ENCODE measurements around the gene G6PD.
"Not testable (repeated sequence)": the region's sequence is repeated elsewhere in the genome, so short reads cannot be mapped to it uniquely, and the experiment has no call there.

Gene G6PD

GRCh38 chrX:154496591-154497137, 50.0 kb downstream of the G6PD start:
- H3K9me3 ChIP-seq (ENCODE audit: control insufficient read depth, insufficient read depth, low read length); H3K27ac ChIP-seq (ENCODE audit: low read depth, low read length); H3K36me3 ChIP-seq (ENCODE audit: control insufficient read depth, insufficient read depth, low read length): not testable (repeated sequence)

DNA sequence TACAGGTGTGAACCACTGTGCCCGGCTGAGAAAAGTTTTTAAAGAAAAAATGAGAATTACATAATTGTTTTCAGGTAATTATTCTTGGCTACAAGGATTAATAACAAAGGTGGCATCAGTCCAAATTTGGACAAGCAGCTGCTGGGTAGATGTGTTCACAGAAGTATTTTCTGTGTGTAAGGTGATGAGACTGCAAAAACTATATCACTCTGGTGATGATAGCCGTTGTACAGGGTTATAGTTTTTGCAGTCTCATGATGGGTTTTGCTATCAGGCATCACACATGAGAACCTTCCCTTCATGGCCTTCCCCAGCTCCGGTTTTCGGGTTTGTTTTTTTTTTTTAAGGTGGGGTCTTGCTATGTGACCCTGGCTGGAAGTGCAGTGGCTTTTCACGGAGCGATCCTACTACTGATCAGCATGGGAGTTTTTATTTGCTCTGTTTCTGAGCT, 51.1 kb downstream of the G6PD start:
- H3K36me3 ChIP-seq (ENCODE audit: control insufficient read depth, insufficient read depth, low read length) = no peaks in the 10 kb centered on the region
- peaks cover 6% of the 10 kb centered on the region for H3K9me3 ChIP-seq (ENCODE audit: control insufficient read depth, insufficient read depth, low read length)

More at GRCh38 chrX:154496591-154497137, 50.0 kb downstream of the G6PD start:
- H3K4me1 ChIP-seq (ENCODE audit: control insufficient read depth, insufficient read depth, low read length); H3K4me3 ChIP-seq (ENCODE audit: low read depth, low read length); H3K9ac ChIP-seq (ENCODE audit: low read depth, low read length); H3K27me3 ChIP-seq (ENCODE audit: control insufficient read depth, insufficient read depth, low read length): not testable (repeated sequence)

GRCh38 chrX:154494715-154495114, 51.9 kb downstream of the G6PD start:
- Histone ChIP-seq H3K9ac (ENCODE audit: low read depth, low read length) (no peak overlapping the region), H3K9me3 (ENCODE audit: control insufficient read depth, insufficient read depth, low read length) (peaks cover 6% of the 10 kb centered on the region), H3K4me1 (ENCODE audit: control insufficient read depth, insufficient read depth, low read length) (no peaks in the 10 kb centered on the region), H3K27ac (ENCODE audit: low read depth, low read length) (no peak overlapping the region), H3K36me3 (ENCODE audit: control insufficient read depth, insufficient read depth, low read length) (no peaks in the 10 kb centered on the region), H3K27me3 (ENCODE audit: control insufficient read depth, insufficient read depth, low read length) (no peaks in the 10 kb centered on the region), H3K4me3 (ENCODE audit: low read depth, low read length) (no peak overlapping the region)

More for the DNA sequence above, 51.1 kb downstream of the G6PD start:
- Histone ChIP-seq H3K4me1 (ENCODE audit: control insufficient read depth, insufficient read depth, low read length) (no peaks in the 10 kb centered on the region), H3K9ac (ENCODE audit: low read depth, low read length) (no peak overlapping the region), H3K27ac (ENCODE audit: low read depth, low read length) (no peak overlapping the region), H3K4me3 (ENCODE audit: low read depth, low read length) (no peak overlapping the region), H3K27me3 (ENCODE audit: control insufficient read depth, insufficient read depth, low read length) (no peaks in the 10 kb centered on the region)

DNA sequence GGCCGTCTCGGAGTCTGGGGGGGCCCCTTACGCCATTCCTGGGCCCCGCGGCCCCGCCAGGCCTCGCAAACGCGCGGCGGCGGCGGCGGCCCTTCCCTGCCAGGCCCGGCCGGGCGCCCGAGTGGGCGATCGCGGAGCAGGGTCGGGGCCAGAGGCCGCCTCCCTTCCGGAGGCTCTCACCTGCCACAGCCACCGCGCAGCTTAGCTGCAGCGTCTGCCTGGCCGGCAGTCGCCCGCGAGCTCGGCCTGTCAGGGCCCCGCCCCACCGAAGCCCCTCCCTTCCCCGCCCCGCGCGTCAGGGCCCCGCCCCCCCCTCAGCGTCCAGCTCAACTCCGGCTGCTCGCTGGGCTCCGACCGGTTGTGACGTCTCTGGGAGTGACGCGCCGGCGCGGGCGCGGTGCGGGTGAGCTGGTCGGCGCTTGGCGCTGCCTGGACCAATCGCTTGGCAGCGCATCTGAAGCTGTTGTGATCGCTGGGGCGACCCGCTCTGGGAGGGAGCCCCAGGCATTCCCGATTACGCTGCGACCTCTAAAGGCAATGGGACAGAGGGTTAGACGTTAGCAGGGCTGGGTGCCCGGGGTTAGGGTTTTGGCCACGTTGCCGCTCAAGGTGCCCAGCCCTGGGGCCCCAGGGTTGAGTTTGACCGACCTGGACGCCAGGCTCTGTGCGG, 56.1 kb downstream of the G6PD start, which contains the start of gene SLC10A3:
TSS of gene SLC10A3 (minus strand) at position 216 of the 670 bp plus-strand sequence. CDS start 1,689 bp downstream, outside the sequence.
- Histone ChIP-seq H3K4me1 (ENCODE audit: control insufficient read depth, insufficient read depth, low read length) (no peaks in the 10 kb centered on the region), H3K36me3 (ENCODE audit: control insufficient read depth, insufficient read depth, low read length) (no peaks in the 10 kb centered on the region; the same call in 1 of the 2 replicates), H3K27me3 (ENCODE audit: control insufficient read depth, insufficient read depth, low read length) (no peaks in the 10 kb centered on the region), H3K9ac (ENCODE audit: low read depth, low read length) (peak within 1 kb of the TSS; percentile 53; the same call in 1 of the 2 replicates), H3K9me3 (ENCODE audit: control insufficient read depth, insufficient read depth, low read length) (peaks cover 20% of the 10 kb centered on the region), H3K27ac (ENCODE audit: low read depth, low read length) (peak within 1 kb of the TSS; percentile 94), H3K4me3 (ENCODE audit: low read depth, low read length) (peak within 1 kb of the TSS; percentile 65)

DNA sequence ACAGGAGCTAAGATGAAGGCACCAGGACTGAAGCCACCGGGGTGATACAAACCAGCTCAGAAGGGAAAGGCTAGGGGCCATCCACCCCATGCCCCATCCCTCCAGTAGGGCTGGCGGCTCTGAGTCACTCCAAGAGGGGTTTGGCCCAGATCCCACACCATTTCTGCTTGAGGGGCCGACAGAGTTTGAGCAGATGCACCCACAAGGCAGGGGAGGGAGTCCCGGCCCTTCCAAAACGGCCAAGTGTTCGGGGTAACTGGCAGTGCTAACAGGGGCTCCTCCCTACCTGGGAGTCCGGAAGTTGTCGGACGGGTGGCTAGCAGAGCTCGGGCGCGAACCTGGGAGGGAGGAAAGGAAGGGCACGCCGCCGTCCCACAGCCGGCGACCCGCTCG, 56.6 kb downstream of the G6PD start:
- no peak overlapping the region; the same call in 1 of the 2 replicates for H3K9ac ChIP-seq (ENCODE audit: low read depth, low read length)
- peaks cover 21% of the 10 kb centered on the region for H3K9me3 ChIP-seq (ENCODE audit: control insufficient read depth, insufficient read depth, low read length)
- peak overlapping the region; percentile 59 for H3K4me3 ChIP-seq (ENCODE audit: low read depth, low read length)
- H3K36me3 ChIP-seq (ENCODE audit: control insufficient read depth, insufficient read depth, low read length) = peaks cover 4% of the 10 kb centered on the region; the same call in 1 of the 2 replicates
- no peaks in the 10 kb centered on the region for H3K4me1 ChIP-seq (ENCODE audit: control insufficient read depth, insufficient read depth, low read length)
- H3K27ac ChIP-seq (ENCODE audit: low read depth, low read length) = no peak overlapping the region
- no peaks in the 10 kb centered on the region for H3K27me3 ChIP-seq (ENCODE audit: control insufficient read depth, insufficient read depth, low read length)

GRCh38 chrX:154489182-154489581, 57.5 kb downstream of the G6PD start:
- H3K9me3 ChIP-seq (ENCODE audit: control insufficient read depth, insufficient read depth, low read length) = peaks cover 25% of the 10 kb centered on the region
- H3K9ac ChIP-seq (ENCODE audit: low read depth, low read length) = no peak overlapping the region
- H3K4me1 ChIP-seq (ENCODE audit: control insufficient read depth, insufficient read depth, low read length) = no peaks in the 10 kb centered on the region
- H3K4me3 ChIP-seq (ENCODE audit: low read depth, low read length) = 0 out of 2 replicates have a peak overlapping the region, but pooled peaks have one; percentile 59
- H3K36me3 ChIP-seq (ENCODE audit: control insufficient read depth, insufficient read depth, low read length) = peaks cover 12% of the 10 kb centered on the region
- H3K27me3 ChIP-seq (ENCODE audit: control insufficient read depth, insufficient read depth, low read length) = no peaks in the 10 kb centered on the region
- no peak overlapping the region for H3K27ac ChIP-seq (ENCODE audit: low read depth, low read length)

- no peak overlapping the region for H3K27ac ChIP-seq (ENCODE audit: low read depth, low read length)
- H3K4me3 ChIP-seq (ENCODE audit: low read depth, low read length) = no peak overlapping the region
These were observed 58.1 kb downstream of the G6PD start for GRCh38 chrX:154488336-154489075.

GRCh38 chrX:154487518-154488290, 58.9 kb downstream of the G6PD start:
- no peak overlapping the region for H3K27ac ChIP-seq (ENCODE audit: low read depth, low read length)
- H3K4me1 ChIP-seq (ENCODE audit: control insufficient read depth, insufficient read depth, low read length) = no peaks in the 10 kb centered on the region
- H3K4me3 ChIP-seq (ENCODE audit: low read depth, low read length) = 0 out of 2 replicates have a peak overlapping the region, but pooled peaks have one; percentile 58
- H3K9me3 ChIP-seq (ENCODE audit: control insufficient read depth, insufficient read depth, low read length) = peaks cover 33% of the 10 kb centered on the region; the same call in 1 of the 2 replicates
- no peaks in the 10 kb centered on the region for H3K27me3 ChIP-seq (ENCODE audit: control insufficient read depth, insufficient read depth, low read length)
- peaks cover 12% of the 10 kb centered on the region for H3K36me3 ChIP-seq (ENCODE audit: control insufficient read depth, insufficient read depth, low read length)
- no peak overlapping the region for H3K9ac ChIP-seq (ENCODE audit: low read depth, low read length)

More at GRCh38 chrX:154488336-154489075, 58.1 kb downstream of the G6PD start:
- H3K27me3 ChIP-seq (ENCODE audit: control insufficient read depth, insufficient read depth, low read length) = no peaks in the 10 kb centered on the region
- H3K4me1 ChIP-seq (ENCODE audit: control insufficient read depth, insufficient read depth, low read length) = no peaks in the 10 kb centered on the region
- H3K36me3 ChIP-seq (ENCODE audit: control insufficient read depth, insufficient read depth, low read length) = peaks cover 12% of the 10 kb centered on the region
- no peak overlapping the region for H3K9ac ChIP-seq (ENCODE audit: low read depth, low read length)
- H3K9me3 ChIP-seq (ENCODE audit: control insufficient read depth, insufficient read depth, low read length) = peaks cover 27% of the 10 kb centered on the region; the same call in 1 of the 2 replicates

GRCh38 chrX:154486396-154487207, 60.0 kb downstream of the G6PD start, which contains the start of gene UBL4A:
Gene UBL4A (minus strand): TSS chrX:154486615. CDS start chrX:154486584, 31 bp downstream.
- peak within 1 kb of the TSS; percentile 59 for H3K27ac ChIP-seq (ENCODE audit: low read depth, low read length)
- H3K36me3 ChIP-seq (ENCODE audit: control insufficient read depth, insufficient read depth, low read length) = peaks cover 12% of the 10 kb centered on the region
- no peaks in the 10 kb centered on the region for H3K27me3 ChIP-seq (ENCODE audit: control insufficient read depth, insufficient read depth, low read length)
- H3K9me3 ChIP-seq (ENCODE audit: control insufficient read depth, insufficient read depth, low read length) = peaks cover 35% of the 10 kb centered on the region; the same call in 1 of the 2 replicates
- H3K4me1 ChIP-seq (ENCODE audit: control insufficient read depth, insufficient read depth, low read length) = no peaks in the 10 kb centered on the region
- H3K9ac ChIP-seq (ENCODE audit: low read depth, low read length) = no peak within 1 kb of the TSS
- H3K4me3 ChIP-seq (ENCODE audit: low read depth, low read length) = peak within 1 kb of the TSS; percentile 67

- H3K9ac ChIP-seq (ENCODE audit: low read depth, low read length) = no peak overlapping the region
- no peaks in the 10 kb centered on the region for H3K4me1 ChIP-seq (ENCODE audit: control insufficient read depth, insufficient read depth, low read length)
- peak overlapping the region; percentile 67 for H3K4me3 ChIP-seq (ENCODE audit: low read depth, low read length)
- H3K27ac ChIP-seq (ENCODE audit: low read depth, low read length) = no peak overlapping the region
- no peaks in the 10 kb centered on the region for H3K27me3 ChIP-seq (ENCODE audit: control insufficient read depth, insufficient read depth, low read length)
- H3K36me3 ChIP-seq (ENCODE audit: control insufficient read depth, insufficient read depth, low read length) = peaks cover 12% of the 10 kb centered on the region
- H3K9me3 ChIP-seq (ENCODE audit: control insufficient read depth, insufficient read depth, low read length) = peaks cover 35% of the 10 kb centered on the region; the same call in 1 of the 2 replicates
These were observed 60.6 kb downstream of the G6PD start for GRCh38 chrX:154486052-154486395.
